ENCODE results near the gene PWP2. TPM values are rescaled to one million over a fixed set of nuclear protein-coding genes. Genes with fewer than 3 reads are reported as not detected.
"Not testable (repeated sequence)": the region's sequence is repeated elsewhere in the genome, so short reads cannot be mapped to it uniquely, and the experiment has no call there.

PWP2 gene
- total RNA-seq, 2 donors from 2014 or later = 9.1 to 9.6 TPM

DNA sequence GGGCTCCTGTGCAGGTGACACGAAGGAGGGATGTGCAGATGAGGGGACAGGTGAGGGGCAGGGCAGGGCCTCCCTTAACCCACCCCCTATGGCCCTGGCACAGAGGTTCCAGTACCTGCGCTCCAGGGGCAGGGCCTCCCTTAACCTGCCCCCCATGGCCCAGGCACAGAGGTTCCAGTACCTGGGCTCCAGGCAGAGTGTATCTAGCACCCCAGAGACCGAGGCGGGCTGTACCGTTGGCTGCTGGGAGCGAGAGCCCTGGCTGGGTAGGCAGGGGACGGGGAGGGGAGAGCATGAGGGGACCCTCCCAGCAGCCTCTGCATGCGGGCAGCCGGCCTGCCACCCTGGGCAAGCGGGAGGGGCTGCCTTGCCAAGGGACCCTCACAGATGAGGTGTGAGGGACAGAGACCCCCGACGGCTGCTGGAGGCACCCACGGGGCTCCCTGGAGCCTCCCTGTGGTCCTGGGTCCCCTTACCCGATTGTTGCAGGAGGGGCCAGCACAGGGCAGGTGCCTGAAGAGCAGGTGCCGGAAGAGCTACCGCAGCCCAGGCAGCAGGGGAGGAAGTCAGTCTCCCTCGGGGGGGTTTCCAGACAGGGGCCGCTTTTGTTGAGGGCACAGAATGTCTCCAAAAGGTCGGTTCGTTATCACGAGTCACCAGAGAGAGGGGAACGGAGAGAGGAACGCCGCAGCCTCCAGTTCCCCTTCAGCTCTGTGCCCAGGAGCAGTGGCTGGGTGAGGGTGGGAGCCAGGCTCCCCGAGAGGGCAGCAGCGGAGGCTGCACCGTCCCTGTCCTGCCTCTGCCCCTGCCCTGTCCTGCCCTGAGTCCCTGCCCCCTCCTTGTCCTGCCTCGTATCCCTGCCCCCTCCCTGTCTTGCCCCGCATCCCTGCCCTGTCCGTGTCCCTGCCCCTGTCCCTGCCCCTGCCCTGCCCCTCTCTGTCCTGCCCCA, 52.4 kb downstream of the PWP2 start:
- H3K4me3 Mint-ChIP-seq; H3K36me3 ChIP-seq (ENCODE audit: control insufficient read depth, insufficient read depth, low read length); H3K4me3 ChIP-seq (ENCODE audit: low read length); H3K4me1 ChIP-seq (ENCODE audit: control insufficient read depth, insufficient read depth, low read length); H3K27me3 Mint-ChIP-seq (ENCODE audit: insufficient read depth); H3K27me3 ChIP-seq (ENCODE audit: control insufficient read depth, insufficient read depth, low read length, poor library complexity, severe bottlenecking); H3K4me1 Mint-ChIP-seq; H3K36me3 Mint-ChIP-seq (ENCODE audit: low read depth); DNase-seq; H3K9me3 ChIP-seq (ENCODE audit: control insufficient read depth, low read length); H3K9me3 Mint-ChIP-seq; H3K9ac ChIP-seq (ENCODE audit: extremely low read depth, low read length, poor library complexity, severe bottlenecking); H3K27ac Mint-ChIP-seq; H3K27ac ChIP-seq (ENCODE audit: low read depth, low read length): not testable (repeated sequence)
- 100% methylated on average over 1 of the region's 30 CpGs; no CpG with 5 or more reads in 1 of the 2 experiments for WGBS, 2 experiments (ENCODE audit: insufficient coverage in 1 of 2, insufficient read length in 1 of 2)

GRCh38 chr21:44160298-44160672, 53.1 kb downstream of the PWP2 start:
- DNase-seq, H3K4me1 Mint-ChIP-seq: not testable (repeated sequence)

DNA sequence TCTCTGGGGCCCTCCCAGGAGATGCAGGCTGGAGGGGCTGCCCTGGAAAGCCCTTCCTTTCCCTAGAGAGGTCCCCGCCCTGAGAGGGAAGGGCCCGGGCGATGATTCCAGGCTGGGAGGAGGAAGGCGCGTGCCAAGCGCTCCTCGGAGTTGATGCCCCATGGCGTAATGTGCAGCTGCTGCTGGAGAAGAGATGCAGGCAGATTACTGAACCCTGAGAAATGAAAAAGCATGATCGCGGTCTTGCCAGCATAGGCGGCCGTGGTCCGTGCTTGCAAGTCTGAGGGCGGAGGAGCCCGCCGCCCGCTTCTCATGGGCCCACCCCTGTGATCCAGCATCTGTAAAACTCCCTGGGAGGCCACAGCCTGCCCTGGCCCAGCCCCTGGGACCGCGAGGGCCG, 53.6 kb downstream of the PWP2 start:
- H3K4me3 Mint-ChIP-seq; H3K27me3 Mint-ChIP-seq (ENCODE audit: insufficient read depth); H3K9me3 ChIP-seq (ENCODE audit: control insufficient read depth, low read length); H3K36me3 Mint-ChIP-seq (ENCODE audit: low read depth); H3K27me3 ChIP-seq (ENCODE audit: control insufficient read depth, insufficient read depth, low read length, poor library complexity, severe bottlenecking); H3K9ac ChIP-seq (ENCODE audit: extremely low read depth, low read length, poor library complexity, severe bottlenecking); H3K4me1 Mint-ChIP-seq; H3K4me1 ChIP-seq (ENCODE audit: control insufficient read depth, insufficient read depth, low read length); DNase-seq; H3K27ac ChIP-seq (ENCODE audit: low read depth, low read length); H3K4me3 ChIP-seq (ENCODE audit: low read length); H3K27ac Mint-ChIP-seq; H3K36me3 ChIP-seq (ENCODE audit: control insufficient read depth, insufficient read depth, low read length); H3K9me3 Mint-ChIP-seq: not testable (repeated sequence)
- no CpG with 5 or more reads among the region's 20 CpGs for WGBS, 2 experiments (ENCODE audit: insufficient coverage in 1 of 2, insufficient read length in 1 of 2)

More at GRCh38 chr21:44160298-44160672, 53.1 kb downstream of the PWP2 start:
- not testable (repeated sequence) for H3K9me3 Mint-ChIP-seq; H3K36me3 ChIP-seq (ENCODE audit: control insufficient read depth, insufficient read depth, low read length); H3K4me1 ChIP-seq (ENCODE audit: control insufficient read depth, insufficient read depth, low read length); H3K27ac Mint-ChIP-seq; H3K36me3 Mint-ChIP-seq (ENCODE audit: low read depth); H3K27me3 Mint-ChIP-seq (ENCODE audit: insufficient read depth); H3K9ac ChIP-seq (ENCODE audit: extremely low read depth, low read length, poor library complexity, severe bottlenecking); H3K27ac ChIP-seq (ENCODE audit: low read depth, low read length); H3K27me3 ChIP-seq (ENCODE audit: control insufficient read depth, insufficient read depth, low read length, poor library complexity, severe bottlenecking); H3K4me3 ChIP-seq (ENCODE audit: low read length); H3K9me3 ChIP-seq (ENCODE audit: control insufficient read depth, low read length); H3K4me3 Mint-ChIP-seq
- WGBS, 2 experiments (ENCODE audit: insufficient coverage in 1 of 2, insufficient read length in 1 of 2) = no CpG with 5 or more reads among the region's 15 CpGs

- not testable (repeated sequence) for H3K36me3 ChIP-seq (ENCODE audit: control insufficient read depth, insufficient read depth, low read length); H3K9me3 Mint-ChIP-seq; H3K36me3 Mint-ChIP-seq (ENCODE audit: low read depth); DNase-seq; H3K27ac ChIP-seq (ENCODE audit: low read depth, low read length); H3K9ac ChIP-seq (ENCODE audit: extremely low read depth, low read length, poor library complexity, severe bottlenecking); H3K4me1 ChIP-seq (ENCODE audit: control insufficient read depth, insufficient read depth, low read length); H3K9me3 ChIP-seq (ENCODE audit: control insufficient read depth, low read length); H3K27ac Mint-ChIP-seq; H3K4me3 Mint-ChIP-seq; H3K4me3 ChIP-seq (ENCODE audit: low read length); H3K4me1 Mint-ChIP-seq; H3K27me3 ChIP-seq (ENCODE audit: control insufficient read depth, insufficient read depth, low read length, poor library complexity, severe bottlenecking); H3K27me3 Mint-ChIP-seq (ENCODE audit: insufficient read depth)
- WGBS, 2 experiments (ENCODE audit: insufficient coverage in 1 of 2, insufficient read length in 1 of 2) = no CpG with 5 or more reads among the region's 13 CpGs
Observed at GRCh38 chr21:44163167-44163653, 56.0 kb downstream of the PWP2 start.

GRCh38 chr21:44165933-44166332, 58.7 kb downstream of the PWP2 start:
- not testable (repeated sequence) for H3K9ac ChIP-seq (ENCODE audit: extremely low read depth, low read length, poor library complexity, severe bottlenecking); H3K27me3 Mint-ChIP-seq (ENCODE audit: insufficient read depth); H3K4me1 Mint-ChIP-seq; H3K36me3 ChIP-seq (ENCODE audit: control insufficient read depth, insufficient read depth, low read length); H3K27ac Mint-ChIP-seq; H3K27me3 ChIP-seq (ENCODE audit: control insufficient read depth, insufficient read depth, low read length, poor library complexity, severe bottlenecking); H3K36me3 Mint-ChIP-seq (ENCODE audit: low read depth); DNase-seq; H3K4me3 Mint-ChIP-seq; H3K9me3 ChIP-seq (ENCODE audit: control insufficient read depth, low read length); H3K9me3 Mint-ChIP-seq; H3K4me1 ChIP-seq (ENCODE audit: control insufficient read depth, insufficient read depth, low read length); H3K27ac ChIP-seq (ENCODE audit: low read depth, low read length); H3K4me3 ChIP-seq (ENCODE audit: low read length)
- no CpG with 5 or more reads among the region's 15 CpGs for WGBS, 2 experiments (ENCODE audit: insufficient coverage in 1 of 2, insufficient read length in 1 of 2)

DNA sequence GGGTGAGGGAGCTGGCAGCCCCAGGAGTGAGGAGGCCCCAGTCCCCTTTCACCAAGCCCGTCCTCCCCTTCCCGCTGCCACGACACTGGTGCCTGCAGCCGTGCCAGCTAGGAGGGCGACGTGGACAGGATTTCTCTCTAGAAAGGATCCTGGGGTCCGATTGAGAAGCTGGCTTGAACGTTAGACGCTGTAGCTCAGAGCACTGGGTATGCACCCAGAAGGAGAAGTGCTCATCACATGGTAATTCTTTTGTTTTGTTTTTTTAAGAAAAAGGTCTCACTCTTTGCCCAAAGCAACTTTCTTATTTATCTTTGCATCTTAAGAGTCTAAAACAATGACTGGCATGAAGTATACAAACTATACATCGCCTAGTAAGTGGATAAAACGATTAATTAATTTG, 60.3 kb downstream of the PWP2 start:
- not testable (repeated sequence) for H3K36me3 ChIP-seq (ENCODE audit: control insufficient read depth, insufficient read depth, low read length); DNase-seq; H3K27ac ChIP-seq (ENCODE audit: low read depth, low read length); H3K4me1 ChIP-seq (ENCODE audit: control insufficient read depth, insufficient read depth, low read length); H3K9me3 Mint-ChIP-seq; H3K4me1 Mint-ChIP-seq; H3K4me3 ChIP-seq (ENCODE audit: low read length); H3K9me3 ChIP-seq (ENCODE audit: control insufficient read depth, low read length); H3K27ac Mint-ChIP-seq; H3K4me3 Mint-ChIP-seq; H3K27me3 Mint-ChIP-seq (ENCODE audit: insufficient read depth); H3K27me3 ChIP-seq (ENCODE audit: control insufficient read depth, insufficient read depth, low read length, poor library complexity, severe bottlenecking); H3K9ac ChIP-seq (ENCODE audit: extremely low read depth, low read length, poor library complexity, severe bottlenecking); H3K36me3 Mint-ChIP-seq (ENCODE audit: low read depth)
- WGBS, 2 experiments (ENCODE audit: insufficient coverage in 1 of 2, insufficient read length in 1 of 2) = no CpG with 5 or more reads among the region's 11 CpGs

DNA sequence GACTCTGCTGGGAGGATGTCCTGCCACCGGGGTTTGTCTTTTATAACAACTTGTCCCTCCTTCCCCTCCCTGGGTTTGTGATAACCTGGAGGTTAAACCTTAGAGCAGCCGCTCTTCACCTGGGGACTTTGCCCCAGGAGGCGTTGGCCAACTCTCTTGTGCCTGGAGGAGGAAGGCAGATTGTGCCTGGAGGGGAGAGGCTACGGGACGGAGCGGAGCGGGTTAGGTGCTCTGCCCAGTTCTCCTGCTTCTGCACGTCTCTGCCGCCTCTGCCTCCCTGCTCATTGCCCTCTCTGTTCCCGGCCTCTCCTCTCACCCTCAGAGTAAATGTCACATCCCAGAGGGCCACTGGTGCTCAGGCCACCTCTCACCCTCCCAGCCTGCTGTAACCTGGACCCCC, 63.1 kb downstream of the PWP2 start:
- not testable (repeated sequence) for H3K9me3 Mint-ChIP-seq; H3K27ac ChIP-seq (ENCODE audit: low read depth, low read length); H3K9ac ChIP-seq (ENCODE audit: extremely low read depth, low read length, poor library complexity, severe bottlenecking); H3K27ac Mint-ChIP-seq; H3K4me1 ChIP-seq (ENCODE audit: control insufficient read depth, insufficient read depth, low read length); H3K27me3 Mint-ChIP-seq (ENCODE audit: insufficient read depth); H3K4me1 Mint-ChIP-seq; H3K27me3 ChIP-seq (ENCODE audit: control insufficient read depth, insufficient read depth, low read length, poor library complexity, severe bottlenecking); H3K36me3 ChIP-seq (ENCODE audit: control insufficient read depth, insufficient read depth, low read length); H3K9me3 ChIP-seq (ENCODE audit: control insufficient read depth, low read length); DNase-seq; H3K36me3 Mint-ChIP-seq (ENCODE audit: low read depth); H3K4me3 Mint-ChIP-seq; H3K4me3 ChIP-seq (ENCODE audit: low read length)
- WGBS, 2 experiments (ENCODE audit: insufficient coverage in 1 of 2, insufficient read length in 1 of 2) = no CpG with 5 or more reads among the region's 10 CpGs

Measured in endodermal cell (in vitro differentiated cells).